ENCODE results near the gene PTPRF.
A peak's percentile ranks its signal among the peaks of the same experiment; 100 is the strongest.

The PTPRF gene

DNA sequence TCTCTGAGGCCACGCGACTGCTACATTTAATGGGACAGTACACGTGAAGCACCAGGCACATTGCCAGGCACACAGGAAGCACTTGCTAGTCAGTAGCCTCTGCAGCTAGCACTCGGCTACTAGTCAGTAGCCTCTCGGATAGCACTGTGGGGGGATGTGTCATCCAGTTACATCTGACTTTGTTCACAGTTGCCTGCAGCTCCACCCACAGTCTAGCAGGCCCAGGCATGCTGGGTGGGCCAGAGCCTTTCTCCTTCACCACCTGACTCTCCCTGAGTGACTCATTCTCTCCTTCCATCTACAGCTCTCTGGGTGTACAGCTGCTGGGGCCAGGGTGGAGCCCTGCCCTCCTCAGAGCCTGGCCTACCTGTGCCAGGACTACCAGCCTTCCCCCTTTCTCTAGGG is 51.5 kb downstream of the PTPRF start:
- ATAC-seq: peak; percentile 94
- DNase-seq: peak; percentile 51

DNA sequence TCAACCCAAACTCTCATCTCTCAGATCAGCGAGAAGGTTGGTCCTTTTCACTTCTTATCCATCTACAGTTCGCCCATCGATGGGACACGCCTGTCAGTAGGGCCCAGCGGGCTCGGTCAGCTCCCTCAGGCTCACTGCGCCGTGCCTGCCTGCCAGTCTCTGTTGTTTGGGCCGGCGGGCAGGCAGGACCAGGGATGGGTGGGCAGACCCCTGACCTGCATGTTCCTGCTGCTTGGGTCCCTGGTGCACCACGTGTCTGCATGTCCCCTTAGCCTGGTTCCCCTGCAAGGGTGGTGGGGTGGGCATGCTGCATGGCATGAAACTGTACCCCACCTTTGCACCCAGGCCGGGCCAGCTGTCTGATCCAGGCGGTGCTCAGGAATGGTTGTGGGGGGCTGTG is 52.4 kb downstream of the PTPRF start:
- ATAC-seq: no peak
- no peak for DNase-seq

DNA sequence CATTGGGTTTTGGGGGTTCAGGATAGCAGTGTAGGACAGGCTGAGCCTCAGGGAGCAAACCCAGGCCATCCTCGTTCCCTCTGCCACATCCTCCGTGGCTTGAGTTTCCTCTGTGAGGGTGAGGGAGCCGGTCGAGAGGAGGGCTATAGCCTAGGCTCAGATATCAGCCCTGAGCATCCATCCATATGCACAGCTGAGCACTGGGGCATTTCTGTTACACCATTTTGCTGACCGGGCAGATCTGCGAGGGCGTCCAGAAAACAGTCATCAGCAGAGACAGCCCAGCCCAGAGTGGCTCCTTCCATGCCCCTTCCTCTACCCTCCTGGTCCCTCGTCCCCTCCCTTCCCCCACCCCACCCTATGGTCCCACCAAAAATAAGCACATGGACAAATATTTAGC is 53.5 kb downstream of the PTPRF start:
- ATAC-seq: no peak
- no peak for DNase-seq

DNA sequence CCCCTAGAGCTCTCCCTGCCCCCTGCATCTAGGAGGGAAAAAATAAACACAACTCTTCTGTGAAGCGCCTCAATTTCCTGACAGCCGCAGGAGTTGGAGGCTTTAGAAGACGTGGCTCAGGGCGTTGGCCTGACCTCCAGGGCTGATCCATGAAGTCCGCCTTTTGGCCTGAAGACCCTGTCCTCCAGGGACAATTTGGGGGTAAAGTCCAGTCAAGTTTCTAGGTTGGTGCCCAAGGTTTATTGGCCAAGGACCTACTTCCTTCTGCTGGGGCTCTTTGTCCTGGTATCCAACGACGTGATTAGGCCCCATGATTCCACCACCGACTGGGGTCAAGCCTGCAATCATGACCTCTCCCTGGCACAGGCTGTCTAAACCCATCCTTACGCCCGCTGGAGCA is 54.9 kb downstream of the PTPRF start:
- no peak for ATAC-seq

DNA sequence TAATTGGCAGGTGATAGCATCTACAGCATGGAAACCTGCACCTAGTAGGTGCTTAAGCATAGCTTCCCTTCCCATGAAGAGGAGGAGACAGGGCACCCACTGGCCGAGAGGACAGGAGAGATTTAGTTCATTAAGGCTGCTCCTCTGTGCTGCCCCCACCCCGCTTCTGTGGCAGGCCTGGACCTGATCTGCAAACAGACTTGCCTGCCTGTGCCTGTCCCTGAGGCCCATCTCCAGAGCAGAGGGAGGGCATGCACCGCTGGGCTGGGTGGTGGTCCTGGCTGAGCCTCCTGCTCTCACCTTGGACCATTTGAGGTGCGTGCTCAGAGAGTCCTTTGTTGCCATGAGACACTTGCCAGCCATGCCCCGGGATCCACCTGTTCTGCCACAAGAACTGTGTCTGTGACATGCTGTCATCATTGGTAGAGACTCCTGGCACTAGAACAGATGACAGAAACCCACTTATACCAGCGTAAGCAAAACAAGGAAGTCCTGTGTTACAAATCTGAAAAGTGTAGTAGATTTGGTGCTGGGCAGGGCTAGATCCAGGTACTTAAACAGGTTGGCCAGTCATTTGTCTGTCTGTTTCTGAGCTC is 55.6 kb downstream of the PTPRF start:
- ATAC-seq (no peak), DNase-seq (no peak)

More for the DNA sequence above, 54.9 kb downstream of the PTPRF start:
- DNase-seq: no peak

DNA sequence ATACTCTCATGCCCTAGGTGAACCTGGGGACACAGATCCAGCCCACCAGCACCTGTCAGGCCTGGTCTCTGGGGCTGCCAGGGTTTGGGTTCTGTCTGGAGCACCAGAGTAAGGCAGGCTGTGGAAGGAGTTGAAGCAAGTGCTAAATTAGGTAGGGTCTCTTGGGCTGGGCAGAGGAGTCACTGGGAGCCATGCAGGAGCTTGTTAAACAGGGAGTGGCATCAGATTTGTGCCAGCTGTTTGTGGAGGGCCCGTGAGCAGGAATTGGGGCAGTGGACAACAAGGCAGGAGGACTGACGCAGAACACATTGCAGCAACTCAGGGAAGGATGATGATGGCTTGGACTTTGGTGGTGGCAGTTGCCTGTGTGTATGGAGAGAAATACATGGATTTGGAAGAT is 56.3 kb downstream of the PTPRF start:
- ATAC-seq (no peak), DNase-seq (no peak)

DNA sequence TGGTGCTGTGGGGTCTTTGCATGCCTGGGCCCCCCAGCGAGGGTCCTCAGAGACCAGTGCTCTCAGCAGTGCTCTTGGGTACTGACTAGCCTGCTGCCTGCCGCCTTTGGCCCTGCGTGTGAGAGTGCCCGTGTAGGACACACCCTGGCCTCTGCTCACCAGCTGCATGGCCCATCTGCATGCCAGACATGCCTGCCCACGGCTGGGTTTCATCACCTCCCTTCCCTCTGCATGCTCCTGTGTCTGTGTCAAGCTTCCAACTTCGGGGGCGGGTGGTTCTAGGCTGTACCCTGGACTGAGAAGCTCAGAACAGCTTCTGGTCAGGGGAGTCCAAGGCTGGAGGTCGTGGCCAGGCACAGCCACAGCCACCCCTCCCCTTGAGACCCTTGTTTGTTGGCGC is 56.9 kb downstream of the PTPRF start:
- DNase-seq: no peak
- ATAC-seq: no peak

DNA sequence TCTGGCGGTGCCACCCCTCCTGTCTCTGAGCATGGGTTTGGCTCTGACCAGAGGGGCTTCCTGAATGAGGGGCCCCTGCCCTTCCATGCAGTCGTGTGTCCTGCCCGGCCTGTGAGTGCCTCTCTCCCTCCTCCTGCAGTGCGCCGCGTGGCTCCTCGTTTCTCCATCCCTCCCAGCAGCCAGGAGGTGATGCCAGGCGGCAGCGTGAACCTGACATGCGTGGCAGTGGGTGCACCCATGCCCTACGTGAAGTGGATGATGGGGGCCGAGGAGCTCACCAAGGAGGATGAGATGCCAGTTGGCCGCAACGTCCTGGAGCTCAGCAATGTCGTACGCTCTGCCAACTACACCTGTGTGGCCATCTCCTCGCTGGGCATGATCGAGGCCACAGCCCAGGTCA is 57.9 kb downstream of the PTPRF start:
- ATAC-seq (no peak), DNase-seq (no peak)

DNA sequence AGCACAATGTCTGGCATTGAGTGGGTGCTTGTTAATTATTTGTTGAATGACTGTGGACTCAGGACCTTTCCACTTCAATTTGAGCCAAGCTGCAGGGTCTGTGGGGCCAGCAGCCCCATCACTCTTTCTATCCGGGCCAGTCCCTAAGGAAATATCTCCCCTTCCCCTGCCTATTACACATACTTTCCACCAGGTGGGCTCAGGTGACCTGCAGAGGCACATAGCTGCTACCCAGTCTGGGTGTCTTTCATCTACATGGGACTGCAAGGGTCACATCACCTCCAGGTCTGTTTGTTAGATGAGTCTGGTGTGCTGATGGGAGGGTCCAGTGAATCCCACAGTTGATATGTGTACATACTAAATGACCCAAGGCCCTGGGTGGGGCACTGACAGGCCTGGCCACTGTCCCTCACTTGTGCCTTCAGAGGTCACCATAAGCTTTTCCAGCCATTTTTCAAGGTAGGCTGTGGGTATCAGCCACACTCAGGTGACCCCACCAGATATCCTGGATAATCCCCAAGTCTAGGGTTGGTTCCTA is 59.8 kb downstream of the PTPRF start:
- no peak for ATAC-seq

DNA sequence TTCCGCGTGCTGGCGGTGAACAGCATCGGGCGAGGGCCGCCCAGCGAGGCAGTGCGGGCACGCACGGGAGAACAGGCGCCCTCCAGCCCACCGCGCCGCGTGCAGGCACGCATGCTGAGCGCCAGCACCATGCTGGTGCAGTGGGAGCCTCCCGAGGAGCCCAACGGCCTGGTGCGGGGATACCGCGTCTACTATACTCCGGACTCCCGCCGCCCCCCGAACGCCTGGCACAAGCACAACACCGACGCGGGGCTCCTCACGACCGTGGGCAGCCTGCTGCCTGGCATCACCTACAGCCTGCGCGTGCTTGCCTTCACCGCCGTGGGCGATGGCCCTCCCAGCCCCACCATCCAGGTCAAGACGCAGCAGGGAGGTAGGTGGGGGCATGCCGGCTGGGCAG is 60.5 kb downstream of the PTPRF start:
- DNase-seq: no peak
- ATAC-seq: no peak

More for the DNA sequence above, 59.8 kb downstream of the PTPRF start:
- DNase-seq: no peak

DNA sequence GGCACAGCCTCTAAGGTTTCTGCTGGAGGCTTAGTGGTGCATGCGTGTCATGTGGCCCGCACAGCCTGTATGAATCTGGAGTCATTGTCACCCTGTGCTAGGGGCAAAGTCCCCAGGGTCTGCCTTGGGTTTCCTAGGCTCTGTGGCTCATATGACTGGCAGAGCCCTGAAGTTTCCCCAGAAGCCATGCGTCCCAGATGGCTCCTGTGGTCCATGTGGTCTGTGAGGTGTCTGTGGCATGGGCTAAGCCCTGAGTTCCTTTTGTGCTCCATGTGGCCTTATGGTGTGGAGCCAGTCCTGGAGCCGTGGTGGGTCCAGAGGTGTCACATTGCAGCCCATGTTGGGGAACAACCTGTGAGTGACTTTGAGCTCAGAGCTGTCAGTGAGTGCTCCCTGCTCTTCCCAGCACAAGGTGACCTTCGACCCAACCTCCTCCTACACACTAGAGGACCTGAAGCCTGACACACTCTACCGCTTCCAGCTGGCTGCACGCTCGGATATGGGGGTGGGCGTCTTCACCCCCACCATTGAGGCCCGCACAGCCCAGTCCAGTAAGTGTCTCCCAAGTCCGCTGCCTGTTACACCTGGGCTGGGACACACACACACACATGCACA is 61.5 kb downstream of the PTPRF start:
- no peak for DNase-seq
- ATAC-seq: no peak

DNA sequence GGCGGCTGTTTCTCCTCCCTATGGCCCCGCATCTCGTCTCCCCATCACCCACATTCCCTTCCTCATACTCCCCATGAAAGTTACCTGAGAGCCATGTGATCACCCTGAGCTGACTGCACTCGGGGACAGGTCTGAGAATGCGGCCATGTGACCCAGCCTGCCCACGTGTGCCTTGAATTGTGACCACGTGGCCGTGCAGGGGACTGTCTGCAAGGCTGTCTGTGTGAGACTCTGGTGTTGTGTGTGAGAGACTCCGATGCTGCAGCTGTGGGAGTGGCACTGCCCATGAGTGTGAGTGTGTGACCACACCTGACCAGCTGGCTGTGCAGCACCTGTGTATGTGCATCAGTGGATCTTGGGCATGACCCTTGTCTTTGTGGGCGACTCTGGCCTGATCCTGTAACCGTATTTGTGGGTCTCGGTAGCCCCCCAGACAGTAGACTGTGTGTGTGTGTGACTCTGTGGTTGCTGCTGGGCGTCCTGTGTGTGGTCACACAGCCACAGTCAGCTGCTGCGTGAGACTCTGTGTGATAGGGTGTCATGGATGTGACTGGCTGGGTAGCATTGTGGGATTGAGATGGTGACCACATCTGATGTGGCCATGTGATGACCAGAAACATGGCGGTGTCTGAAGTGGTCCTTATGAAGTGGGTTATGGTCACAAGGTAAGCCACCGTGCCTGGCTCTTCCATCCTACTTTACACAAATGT is 62.4 kb downstream of the PTPRF start:
- no peak for ATAC-seq
- no peak for DNase-seq

DNA sequence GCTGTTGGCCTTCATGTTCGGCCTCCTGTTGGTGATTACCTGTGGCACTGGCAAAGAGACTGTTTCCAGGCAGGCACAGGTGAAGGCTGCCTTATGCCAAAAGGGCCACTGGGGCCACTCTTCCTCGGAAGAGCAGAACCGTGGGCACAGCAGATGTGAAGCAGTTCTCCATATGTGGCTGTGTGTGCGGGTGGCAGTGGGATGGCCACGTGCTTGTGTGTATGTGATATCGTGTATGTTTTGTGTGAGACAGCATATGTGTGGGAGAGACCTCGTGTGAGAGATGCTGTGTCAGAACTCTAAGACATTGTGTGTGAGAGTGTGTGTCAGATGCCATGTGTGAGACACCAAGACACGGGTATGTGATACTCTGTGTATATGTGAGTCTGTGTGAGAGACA is 65.9 kb downstream of the PTPRF start:
- DNase-seq (no peak), ATAC-seq (no peak)

DNA sequence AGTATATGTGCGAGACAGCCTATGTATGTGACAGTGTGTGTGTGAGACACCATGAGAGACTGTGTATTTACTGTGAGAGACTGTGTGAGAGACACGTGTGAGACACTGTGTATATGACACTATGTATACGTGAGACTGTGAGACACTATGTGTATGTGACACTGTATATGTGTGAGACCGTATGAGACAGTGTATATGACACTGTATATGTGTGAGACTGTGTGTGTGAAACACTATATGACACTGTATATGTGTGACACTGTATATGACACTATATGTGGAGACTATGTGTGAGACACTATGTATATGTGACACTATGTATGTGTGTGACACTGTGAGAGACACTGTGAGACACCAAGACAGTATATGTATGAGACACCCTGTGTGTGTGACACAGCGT is 66.3 kb downstream of the PTPRF start:
- DNase-seq: no peak
- no peak for ATAC-seq

DNA sequence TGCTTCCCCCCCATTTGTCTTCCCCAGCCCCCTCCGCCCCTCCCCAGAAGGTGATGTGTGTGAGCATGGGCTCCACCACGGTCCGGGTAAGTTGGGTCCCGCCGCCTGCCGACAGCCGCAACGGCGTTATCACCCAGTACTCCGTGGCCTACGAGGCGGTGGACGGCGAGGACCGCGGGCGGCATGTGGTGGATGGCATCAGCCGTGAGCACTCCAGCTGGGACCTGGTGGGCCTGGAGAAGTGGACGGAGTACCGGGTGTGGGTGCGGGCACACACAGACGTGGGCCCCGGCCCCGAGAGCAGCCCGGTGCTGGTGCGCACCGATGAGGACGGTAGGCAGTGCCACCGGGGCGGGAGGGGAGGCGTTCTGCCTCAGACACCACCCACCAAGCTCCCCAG is 67.0 kb downstream of the PTPRF start:
- no peak for ATAC-seq
- DNase-seq: no peak

DNA sequence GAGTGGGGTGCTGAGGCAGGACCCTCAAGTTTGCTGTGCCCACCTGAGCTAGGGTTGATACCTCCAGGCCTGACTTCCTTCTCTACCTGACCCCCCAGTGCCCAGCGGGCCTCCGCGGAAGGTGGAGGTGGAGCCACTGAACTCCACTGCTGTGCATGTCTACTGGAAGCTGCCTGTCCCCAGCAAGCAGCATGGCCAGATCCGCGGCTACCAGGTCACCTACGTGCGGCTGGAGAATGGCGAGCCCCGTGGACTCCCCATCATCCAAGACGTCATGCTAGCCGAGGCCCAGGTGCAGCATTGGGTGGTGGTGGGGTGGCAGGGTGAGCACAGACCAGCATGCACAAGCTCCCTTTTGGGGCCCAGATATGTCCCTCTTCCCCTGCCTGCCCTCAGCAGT is 67.9 kb downstream of the PTPRF start:
- DNase-seq (no peak), ATAC-seq (no peak)

DNA sequence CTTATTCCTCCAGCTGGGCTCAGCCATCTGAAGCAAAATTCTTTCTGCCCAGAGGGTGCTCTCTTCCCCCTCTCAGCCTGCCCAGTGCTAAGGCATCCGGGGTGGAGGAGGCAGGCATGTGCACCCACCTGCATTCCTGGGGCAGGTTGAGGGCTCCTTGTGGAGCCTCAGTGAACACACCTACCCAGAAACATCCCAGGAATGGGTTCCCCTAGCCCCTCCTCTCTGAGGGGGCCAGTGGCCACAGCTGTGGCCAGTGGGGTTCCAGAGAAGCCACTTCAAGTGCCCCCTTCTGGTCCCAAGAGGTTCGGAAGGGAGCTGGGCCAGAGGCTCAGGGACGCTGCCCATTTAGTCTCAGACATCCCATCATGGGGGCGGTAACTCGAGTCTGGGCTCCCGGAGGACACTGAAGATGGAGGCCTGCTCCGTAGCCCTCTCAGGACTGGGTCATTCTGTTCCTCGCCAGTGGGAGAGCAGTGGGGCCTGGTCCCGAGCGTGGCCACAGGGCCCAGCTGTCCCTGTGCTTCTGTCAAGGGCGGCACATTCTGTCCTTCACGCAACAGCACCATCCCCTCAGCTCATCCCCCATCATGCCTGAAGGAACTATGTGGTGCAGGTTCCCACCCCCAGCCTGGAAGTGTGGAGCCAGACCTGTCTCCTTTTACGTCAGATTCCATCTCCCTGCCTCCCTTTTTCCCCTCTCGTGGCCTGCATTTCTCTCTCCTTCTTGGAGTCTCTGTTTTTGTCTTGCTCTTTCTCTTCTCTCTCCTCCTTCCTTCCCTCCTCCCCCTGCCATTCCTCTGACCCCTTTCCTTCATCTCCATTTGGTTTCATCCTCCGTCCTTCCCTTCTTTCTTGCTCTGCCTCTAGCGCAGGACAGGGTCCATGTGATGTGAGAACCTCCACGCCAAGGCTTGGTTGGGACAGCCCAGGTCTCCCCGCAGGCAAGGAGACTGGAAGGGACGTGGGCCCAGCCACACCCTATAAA is 69.6 kb downstream of the PTPRF start:
- ATAC-seq: no peak
- DNase-seq: no peak

DNA sequence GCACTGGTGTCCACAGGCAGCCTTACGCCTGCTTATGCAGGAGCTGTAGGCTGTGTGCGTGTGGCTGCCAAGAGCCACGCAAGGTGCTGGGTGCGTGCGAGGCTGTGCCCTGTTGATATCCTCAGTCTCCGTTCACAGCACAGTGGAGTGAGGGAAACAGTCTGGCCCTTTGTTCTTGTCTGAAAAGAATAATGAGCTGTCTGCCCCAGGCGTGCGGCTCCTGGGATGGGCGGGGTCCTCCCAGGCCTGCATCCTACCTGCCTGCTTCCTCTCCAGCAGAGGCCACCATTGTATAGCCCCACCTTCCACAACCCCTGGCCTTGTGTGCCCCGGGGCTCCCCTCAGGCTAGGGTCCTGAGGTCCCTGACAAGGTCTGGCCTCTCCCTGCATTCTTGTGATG is 72.3 kb downstream of the PTPRF start:
- ATAC-seq: no peak
- DNase-seq: no peak

DNA sequence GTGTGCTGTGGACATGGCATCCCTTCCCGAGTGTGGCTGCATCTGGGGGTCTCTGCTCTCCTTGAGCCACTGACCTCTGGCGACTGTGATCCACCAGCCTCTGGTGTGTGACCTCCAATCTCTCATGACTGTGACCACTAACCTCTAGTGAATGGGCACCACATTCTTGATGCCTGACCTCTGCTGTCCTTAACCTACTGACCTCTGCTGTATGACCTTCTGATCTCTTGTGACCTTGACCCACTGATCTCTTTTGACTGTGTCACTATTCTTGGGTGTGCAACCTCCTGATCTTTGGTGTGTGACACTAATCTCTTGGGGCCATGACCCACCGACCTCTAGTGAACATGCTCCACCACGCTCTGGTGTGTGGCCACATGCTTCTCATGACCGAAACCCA is 73.5 kb downstream of the PTPRF start:
- DNase-seq (no peak), ATAC-seq (no peak)

DNA sequence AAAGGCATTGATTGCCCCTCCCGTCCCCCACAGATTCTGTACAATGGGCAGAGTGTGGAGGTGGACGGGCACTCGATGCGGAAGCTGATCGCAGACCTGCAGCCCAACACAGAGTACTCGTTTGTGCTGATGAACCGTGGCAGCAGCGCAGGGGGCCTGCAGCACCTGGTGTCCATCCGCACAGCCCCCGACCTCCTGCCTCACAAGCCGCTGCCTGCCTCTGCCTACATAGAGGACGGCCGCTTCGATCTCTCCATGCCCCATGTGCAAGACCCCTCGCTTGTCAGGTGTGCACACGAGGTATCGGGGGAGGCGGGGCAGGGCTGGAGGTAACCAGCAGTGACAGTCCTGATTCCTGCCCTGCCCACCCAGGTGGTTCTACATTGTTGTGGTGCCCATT is 74.5 kb downstream of the PTPRF start:
- ATAC-seq (no peak), DNase-seq (no peak)

DNA sequence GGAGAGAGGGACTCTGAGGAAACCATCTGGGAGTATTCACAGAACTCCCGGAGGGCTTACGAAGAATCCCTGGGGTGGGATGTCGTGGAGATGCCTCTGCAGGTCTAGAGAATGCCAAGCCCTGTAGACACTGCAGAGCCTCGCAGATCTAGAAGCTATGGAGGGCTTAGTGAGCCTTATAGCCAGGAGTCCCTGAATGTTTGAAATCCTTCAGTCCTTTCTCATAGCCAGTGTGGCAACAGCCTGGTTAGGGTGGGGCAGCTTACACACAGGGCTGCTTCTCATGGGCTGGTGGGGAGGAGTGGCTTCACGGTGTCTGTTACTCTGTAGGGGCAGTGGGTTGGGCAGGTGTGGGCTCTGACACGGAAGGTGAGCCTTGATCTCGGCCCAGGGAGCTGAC is 75.1 kb downstream of the PTPRF start:
- ATAC-seq (no peak), DNase-seq (no peak)

DNA sequence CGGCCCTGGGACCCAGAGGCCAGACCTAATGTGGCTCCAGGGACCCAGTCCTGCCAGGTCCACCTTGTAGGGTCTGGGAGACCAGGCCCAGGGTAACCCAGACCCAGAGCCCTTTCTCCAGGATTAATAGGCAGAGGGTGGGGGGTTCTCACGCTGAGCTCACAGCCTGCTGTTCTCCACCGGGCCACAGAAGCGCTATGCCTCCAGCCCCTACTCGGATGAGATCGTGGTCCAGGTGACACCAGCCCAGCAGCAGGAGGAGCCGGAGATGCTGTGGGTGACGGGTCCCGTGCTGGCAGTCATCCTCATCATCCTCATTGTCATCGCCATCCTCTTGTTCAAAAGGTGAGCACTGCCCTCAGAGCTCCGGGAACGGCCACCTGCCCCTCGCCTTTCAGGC is 75.9 kb downstream of the PTPRF start:
- ATAC-seq (no peak), DNase-seq (no peak)
